ENCODE data around the gene PLTP. TPM values are rescaled to one million over a fixed set of nuclear protein-coding genes. Genes with fewer than 3 reads are reported as not detected.
A peak's percentile ranks its signal among the peaks of the same experiment; 100 is the strongest.

Gene PLTP
- total and polyA plus RNA-seq, 2 of the 13 experiments (the other 11 are each of a cell fraction or from before 2014, with no cell fraction given) = 16.9 to 28.6 TPM

DNA sequence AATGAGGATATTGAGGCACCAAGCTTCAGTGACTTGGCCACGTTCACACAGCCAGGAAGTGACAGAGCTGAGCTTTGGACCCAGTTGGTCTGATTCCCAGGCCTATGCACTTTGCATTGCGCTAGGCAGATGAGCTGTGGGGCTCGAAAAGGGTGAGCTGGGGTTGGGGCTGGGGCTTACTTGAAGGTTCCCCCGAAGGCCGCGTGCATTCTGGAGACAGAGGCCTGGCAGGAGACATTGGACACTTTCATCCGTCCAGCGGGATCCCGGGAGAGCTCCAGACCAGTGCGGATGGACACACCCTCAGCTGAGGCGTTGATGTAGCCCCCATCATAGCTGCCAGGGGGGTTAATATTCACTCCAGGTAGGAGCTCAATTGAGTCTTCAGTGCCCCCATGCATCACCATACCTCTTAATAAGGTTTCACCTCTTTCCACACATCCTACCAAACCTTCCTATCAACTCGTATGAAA, 2.6 kb downstream of the PLTP start (continued):
- TF ChIP-seq, protein P1, sequence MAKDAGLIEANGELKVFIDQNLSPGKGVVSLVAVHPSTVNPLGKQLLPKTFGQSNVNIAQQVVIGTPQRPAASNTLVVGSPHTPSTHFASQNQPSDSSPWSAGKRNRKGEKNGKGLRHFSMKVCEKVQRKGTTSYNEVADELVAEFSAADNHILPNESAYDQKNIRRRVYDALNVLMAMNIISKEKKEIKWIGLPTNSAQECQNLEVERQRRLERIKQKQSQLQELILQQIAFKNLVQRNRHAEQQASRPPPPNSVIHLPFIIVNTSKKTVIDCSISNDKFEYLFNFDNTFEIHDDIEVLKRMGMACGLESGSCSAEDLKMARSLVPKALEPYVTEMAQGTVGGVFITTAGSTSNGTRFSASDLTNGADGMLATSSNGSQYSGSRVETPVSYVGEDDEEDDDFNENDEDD (CRISPR knock-in tag; IDR thresholded peaks at IDR 0.05; ENCODE audit: borderline replicate concordance) = peak; percentile 12; the same call in 1 of the 2 replicates
- TF ChIP-seq, protein P2, sequence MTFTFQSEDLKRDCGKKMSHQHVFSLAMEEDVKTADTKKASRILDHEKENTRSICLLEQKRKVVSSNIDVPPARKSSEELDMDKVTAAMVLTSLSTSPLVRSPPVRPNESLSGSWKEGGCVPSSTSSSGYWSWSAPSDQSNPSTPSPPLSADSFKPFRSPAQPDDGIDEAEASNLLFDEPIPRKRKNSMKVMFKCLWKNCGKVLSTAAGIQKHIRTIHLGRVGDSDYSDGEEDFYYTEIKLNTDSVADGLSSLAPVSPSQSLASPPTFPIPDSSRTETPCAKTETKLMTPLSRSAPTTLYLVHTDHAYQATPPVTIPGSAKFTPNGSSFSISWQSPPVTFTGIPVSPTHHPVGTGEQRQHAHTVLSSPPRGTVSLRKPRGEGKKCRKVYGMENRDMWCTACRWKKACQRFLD (CRISPR knock-in tag; IDR thresholded peaks at IDR 0.05; ENCODE audit: borderline replicate concordance) = no peak
- TF ChIP-seq, protein P3, sequence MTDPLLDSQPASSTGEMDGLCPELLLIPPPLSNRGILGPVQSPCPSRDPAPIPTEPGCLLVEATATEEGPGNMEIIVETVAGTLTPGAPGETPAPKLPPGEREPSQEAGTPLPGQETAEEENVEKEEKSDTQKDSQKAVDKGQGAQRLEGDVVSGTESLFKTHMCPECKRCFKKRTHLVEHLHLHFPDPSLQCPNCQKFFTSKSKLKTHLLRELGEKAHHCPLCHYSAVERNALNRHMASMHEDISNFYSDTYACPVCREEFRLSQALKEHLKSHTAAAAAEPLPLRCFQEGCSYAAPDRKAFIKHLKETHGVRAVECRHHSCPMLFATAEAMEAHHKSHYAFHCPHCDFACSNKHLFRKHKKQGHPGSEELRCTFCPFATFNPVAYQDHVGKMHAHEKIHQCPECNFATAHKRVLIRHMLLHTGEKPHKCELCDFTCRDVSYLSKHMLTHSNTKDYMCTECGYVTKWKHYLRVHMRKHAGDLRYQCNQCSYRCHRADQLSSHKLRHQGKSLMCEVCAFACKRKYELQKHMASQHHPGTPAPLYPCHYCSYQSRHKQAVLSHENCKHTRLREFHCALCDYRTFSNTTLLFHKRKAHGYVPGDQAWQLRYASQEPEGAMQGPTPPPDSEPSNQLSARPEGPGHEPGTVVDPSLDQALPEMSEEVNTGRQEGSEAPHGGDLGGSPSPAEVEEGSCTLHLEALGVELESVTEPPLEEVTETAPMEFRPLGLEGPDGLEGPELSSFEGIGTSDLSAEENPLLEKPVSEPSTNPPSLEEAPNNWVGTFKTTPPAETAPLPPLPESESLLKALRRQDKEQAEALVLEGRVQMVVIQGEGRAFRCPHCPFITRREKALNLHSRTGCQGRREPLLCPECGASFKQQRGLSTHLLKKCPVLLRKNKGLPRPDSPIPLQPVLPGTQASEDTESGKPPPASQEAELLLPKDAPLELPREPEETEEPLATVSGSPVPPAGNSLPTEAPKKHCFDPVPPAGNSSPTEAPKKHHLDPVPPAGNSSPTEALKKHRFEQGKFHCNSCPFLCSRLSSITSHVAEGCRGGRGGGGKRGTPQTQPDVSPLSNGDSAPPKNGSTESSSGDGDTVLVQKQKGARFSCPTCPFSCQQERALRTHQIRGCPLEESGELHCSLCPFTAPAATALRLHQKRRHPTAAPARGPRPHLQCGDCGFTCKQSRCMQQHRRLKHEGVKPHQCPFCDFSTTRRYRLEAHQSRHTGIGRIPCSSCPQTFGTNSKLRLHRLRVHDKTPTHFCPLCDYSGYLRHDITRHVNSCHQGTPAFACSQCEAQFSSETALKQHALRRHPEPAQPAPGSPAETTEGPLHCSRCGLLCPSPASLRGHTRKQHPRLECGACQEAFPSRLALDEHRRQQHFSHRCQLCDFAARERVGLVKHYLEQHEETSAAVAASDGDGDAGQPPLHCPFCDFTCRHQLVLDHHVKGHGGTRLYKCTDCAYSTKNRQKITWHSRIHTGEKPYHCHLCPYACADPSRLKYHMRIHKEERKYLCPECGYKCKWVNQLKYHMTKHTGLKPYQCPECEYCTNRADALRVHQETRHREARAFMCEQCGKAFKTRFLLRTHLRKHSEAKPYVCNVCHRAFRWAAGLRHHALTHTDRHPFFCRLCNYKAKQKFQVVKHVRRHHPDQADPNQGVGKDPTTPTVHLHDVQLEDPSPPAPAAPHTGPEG (CRISPR knock-in tag; IDR thresholded peaks at IDR 0.05) = no peak
- TF ChIP-seq ZBTB7A (CRISPR knock-in tag; IDR thresholded peaks at IDR 0.05) (peak; percentile 41; the same call in 1 of the 2 replicates), MYC (CRISPR knock-in tag; IDR thresholded peaks at IDR 0.05; ENCODE audit: borderline replicate concordance) (peak; percentile 43; the same call in 1 of the 2 replicates), DR1 (CRISPR knock-in tag; IDR thresholded peaks at IDR 0.05) (no peak), KLF9 (CRISPR knock-in tag; IDR thresholded peaks at IDR 0.05; ENCODE audit: low read depth) (no peak), KMT2B (CRISPR knock-in tag; IDR thresholded peaks at IDR 0.05) (peak; percentile 36), MBD4 (IDR thresholded peaks at IDR 0.05; ENCODE audit: borderline replicate concordance, low read length) (no peak), ELF3 (CRISPR knock-in tag; IDR thresholded peaks at IDR 0.05) (peak; percentile 82), SYNCRIP (IDR thresholded peaks at IDR 0.05; ENCODE audit: insufficient read depth, low read depth, low read length) (no peak), JUN (CRISPR knock-in tag; IDR thresholded peaks at IDR 0.05) (no peak), ETV5 (CRISPR knock-in tag; IDR thresholded peaks at IDR 0.05; ENCODE audit: borderline replicate concordance) (peak; percentile 91), NPAS2 (CRISPR knock-in tag; IDR thresholded peaks at IDR 0.05; ENCODE audit: borderline replicate concordance) (no peak), FOXA1 (IDR thresholded peaks at IDR 0.05) (no peak), FOXA1 (CRISPR knock-in tag; IDR thresholded peaks at IDR 0.05) (no peak), NR1H2 (CRISPR knock-in tag; IDR thresholded peaks at IDR 0.05; ENCODE audit: borderline replicate concordance, low read depth) (peak; percentile 84; the same call in 1 of the 2 replicates), KAT7 (CRISPR knock-in tag; IDR thresholded peaks at IDR 0.05; ENCODE audit: borderline replicate concordance) (0 out of 2 replicates have a peak, but pooled peaks have one; percentile 55), ZNF160 (CRISPR knock-in tag; IDR thresholded peaks at IDR 0.05) (0 out of 2 replicates have a peak, but pooled peaks have one; percentile 59), ZNF589 (CRISPR knock-in tag; conservative IDR thresholded peaks at IDR 0.05) (peak; percentile 87; the same call in 1 of the 2 replicates), POLR2G (IDR thresholded peaks at IDR 0.05; ENCODE audit: low read depth, low read length) (peak; percentile 76), ATM (IDR thresholded peaks at IDR 0.05; ENCODE audit: borderline replicate concordance) (no peak)
- TF ChIP-seq, protein P4, sequence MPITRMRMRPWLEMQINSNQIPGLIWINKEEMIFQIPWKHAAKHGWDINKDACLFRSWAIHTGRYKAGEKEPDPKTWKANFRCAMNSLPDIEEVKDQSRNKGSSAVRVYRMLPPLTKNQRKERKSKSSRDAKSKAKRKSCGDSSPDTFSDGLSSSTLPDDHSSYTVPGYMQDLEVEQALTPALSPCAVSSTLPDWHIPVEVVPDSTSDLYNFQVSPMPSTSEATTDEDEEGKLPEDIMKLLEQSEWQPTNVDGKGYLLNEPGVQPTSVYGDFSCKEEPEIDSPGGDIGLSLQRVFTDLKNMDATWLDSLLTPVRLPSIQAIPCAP (CRISPR knock-in tag; IDR thresholded peaks at IDR 0.05; ENCODE audit: low read depth) = no peak

Data from HepG2 (cell line).